Measurements from ENCODE around the gene ARID3B.
"Not testable (repeated sequence)": the region's sequence is repeated elsewhere in the genome, so short reads cannot be mapped to it uniquely, and the experiment has no call there.

The ARID3B gene

DNA sequence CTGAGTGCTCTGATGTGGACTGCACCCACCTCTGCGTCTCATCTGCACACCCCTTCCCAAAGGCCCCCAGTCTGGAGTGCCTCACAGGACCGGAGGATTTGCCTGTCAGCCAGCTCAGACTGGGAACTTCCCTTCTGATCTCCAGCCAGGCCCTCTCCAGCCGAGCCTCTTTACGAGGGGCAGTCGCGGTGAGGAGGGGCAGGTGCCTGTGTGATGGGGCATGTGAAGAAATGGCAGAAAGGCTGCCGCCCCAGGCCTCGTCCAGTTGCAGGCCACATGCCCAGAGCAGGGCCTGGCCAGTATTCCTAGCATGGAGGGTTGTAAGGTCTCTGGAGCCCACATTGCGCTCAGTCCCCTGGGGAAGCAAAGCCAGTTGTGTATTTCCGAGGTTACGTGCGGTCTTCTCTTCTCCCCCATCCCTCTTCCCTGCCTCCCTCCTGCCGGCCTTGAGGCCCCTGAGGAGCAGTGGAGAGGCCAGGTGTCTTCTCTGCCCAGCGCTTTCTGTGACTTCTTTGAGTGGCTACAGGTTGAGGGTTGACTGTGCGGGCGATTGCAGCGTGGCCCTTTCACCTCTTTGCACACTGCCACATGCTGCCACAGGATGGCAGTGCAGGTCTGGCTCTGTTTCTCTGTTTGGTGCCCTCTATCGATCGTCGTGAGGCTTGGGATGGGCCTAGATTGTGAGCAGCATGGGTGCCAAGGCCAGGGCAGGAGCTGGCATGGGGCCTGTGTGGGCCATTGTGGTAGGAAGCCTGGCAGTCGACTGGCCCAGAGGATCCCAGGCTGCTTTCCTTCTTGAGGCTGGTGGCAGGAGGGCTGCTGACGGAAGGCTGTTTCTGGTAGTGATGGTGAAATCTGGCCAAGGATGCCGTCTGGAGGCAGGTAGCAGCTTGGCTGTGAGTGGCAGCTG, 79.9 kb downstream of the ARID3B start:
- peak; percentile 70 for DNase-seq (ENCODE audit: low read depth)

DNA sequence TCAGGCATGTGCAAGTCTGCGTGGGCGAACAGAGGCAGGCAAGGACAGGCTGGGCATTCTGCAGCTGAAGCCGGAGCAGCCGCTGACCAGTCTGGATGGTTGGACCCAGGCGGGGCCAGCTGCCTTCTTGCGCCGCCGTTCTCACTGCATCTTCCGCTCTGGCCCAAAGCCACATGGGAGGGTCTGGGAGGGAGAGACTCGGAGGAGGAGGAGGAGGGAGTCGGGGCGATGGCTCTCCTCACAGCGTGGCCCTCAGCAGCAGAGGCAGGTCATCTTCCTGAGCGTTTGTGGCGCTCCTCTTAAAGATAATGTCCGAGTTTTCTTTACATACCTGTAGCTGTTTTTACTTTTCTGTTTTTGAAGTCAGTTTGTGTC, 80.5 kb downstream of the ARID3B start:
- no peak for DNase-seq (ENCODE audit: low read depth)

DNA sequence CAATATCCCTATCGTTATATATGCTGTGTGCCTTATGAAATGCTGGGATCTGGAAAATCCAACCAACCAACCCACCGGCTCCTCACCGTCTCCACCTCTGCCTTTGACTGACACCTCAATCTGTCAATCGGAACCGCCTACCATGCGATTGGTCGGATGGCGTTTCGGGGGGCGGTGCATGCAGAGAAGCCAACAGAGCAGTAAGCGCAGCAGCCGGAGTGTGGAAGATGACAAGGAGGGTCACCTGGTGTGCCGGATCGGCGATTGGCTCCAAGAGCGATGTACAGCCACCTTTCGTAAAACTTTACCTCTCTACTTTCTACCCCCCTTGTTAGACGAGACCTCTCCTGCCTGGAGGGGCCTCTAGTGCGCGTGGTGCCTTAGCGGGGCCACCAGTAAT, 80.9 kb downstream of the ARID3B start:
- no peak for DNase-seq (ENCODE audit: low read depth)

DNA sequence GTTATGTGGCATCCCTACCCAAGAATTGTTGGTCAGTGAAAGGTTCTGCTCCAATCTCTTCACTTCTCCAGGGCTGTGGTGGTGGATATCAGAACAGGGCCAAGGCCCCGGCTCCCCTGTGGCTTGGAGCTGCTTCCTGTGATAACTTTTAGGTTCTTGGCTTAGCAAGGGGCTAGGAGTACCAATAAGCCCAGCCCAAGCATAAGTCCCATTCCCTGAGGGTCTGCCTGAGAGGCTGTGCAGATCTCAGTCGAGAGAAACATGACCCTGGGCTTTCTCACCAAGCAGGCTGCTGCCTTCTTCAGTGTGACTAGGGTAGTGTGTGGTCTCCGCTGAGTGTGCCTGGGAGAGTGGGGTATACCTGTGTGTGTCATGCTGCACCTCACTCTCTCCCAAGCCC, 81.7 kb downstream of the ARID3B start:
- DNase-seq (ENCODE audit: low read depth), result no peak

DNA sequence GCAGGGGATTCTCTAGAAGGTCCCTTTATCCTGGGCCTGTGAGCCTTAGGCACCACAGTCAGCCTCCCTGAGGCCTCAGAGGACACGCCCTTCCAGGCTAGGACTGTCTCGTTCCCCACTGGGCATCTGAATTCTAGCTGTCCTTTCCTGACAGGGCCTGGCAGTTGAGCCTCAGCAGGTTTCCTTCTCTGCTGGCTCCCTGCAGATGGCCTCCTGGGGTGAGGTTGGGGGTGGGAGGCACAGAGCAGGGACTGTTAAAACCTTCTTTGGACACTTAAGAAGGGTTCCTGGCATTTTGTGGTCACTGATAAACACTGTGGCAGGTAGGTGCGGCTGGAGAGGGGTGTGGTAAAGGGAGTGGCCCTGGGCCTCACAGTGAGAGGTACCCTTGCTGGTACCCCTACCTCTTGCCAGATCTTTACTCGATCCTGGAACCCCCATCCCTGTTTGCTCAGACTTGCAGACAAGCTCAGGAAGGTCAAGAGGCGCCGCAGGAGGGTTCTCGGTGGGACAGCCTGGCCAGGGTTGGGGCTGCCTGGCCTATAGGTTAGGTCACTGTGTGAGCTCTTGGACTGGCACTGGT, 83.1 kb downstream of the ARID3B start:
- no peak for DNase-seq (ENCODE audit: low read depth)

DNA sequence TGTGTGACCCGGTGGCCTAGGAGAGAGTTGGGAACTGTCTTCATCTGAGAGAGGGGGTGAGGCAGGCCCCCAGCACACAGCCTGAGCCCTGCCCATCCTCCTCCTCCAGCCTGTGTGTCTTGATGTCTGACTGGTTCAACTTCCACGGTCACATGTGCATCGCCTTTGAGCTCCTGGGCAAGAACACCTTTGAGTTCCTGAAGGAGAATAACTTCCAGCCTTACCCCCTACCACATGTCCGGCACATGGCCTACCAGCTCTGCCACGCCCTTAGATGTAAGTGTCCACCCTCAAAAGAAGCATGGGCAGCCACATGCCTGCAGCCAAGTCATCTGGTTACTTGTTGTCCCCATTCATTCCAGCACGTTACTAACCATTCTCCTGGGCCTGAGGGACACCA, 84.7 kb downstream of the ARID3B start:
- no peak for DNase-seq (ENCODE audit: low read depth)

DNA sequence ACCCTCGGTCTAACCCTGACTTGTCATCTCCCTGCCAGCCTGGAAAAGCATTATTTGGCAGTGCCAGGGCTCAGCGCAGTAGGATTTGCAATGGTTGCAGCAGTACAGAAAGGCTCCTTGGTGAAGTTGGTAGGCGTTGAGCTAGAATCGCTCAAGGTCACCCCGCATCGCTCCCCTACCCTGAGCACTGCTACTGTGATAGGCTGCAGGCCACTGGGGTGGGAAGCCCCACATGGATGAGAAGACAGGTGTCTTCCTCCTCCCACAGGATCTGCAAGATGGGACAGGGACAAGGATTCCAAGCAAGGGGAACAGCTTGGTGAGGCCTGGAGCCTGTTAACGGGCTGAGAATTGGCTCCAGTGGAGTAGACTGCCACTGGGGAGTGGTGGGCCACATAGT, 85.3 kb downstream of the ARID3B start:
- DNase-seq (ENCODE audit: low read depth), result no peak

DNA sequence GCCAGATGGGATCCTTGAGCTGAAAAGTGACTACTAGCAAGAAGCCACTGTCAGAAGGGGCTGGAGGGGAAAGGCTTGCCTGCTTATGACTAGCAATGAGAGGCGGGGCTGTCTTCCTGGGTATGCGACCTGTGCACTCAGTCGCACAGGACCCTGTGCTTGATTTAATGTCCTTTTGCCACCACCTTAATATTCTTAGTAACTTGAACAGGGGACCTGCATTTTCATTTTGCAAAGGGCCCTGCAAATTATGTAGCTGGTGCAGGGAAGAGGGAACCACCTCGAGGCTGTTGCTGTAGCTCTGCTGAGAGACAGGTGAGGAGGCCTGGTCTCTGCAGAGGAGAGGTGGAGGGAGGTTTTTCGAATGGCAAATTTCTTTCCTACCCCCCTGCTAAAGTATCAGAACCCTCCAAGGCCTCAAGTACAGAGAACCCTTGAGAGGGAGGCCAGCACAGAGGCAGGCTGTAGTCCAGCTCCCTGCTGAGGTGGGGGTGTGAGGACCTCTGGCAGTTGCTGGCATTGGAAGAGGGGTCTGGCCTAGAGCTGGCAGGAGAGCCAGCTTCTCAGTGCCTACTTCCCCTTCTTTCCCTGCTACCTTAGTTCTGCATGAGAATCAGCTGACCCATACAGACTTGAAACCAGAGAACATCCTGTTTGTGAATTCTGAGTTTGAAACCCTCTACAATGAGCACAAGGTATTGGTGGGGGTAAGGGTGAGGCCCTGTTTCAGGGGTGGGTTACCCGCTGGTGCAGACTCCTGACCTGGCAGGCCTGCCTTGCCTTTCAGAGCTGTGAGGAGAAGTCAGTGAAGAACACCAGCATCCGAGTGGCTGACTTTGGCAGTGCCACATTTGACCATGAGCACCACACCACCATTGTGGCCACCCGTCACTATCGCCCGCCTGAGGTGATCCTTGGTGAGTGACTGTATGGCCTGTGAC, 86.0 kb downstream of the ARID3B start:
- no peak for DNase-seq (ENCODE audit: low read depth)

DNA sequence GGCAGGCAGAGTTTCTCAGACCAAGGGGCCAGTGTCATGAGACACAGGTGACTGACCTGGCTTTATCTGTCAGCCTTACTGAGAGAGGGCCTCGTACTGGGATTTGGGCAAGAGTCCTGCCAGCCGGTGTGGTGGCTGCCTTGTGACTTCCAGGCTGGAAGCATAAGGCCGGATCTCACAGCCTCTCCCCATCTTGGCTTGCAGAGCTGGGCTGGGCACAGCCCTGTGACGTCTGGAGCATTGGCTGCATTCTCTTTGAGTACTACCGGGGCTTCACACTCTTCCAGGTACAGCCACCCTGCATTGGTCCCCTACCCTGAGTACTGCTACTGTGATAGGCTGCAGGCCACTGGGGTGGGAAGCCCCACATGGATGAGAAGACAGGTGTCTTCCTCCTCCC, 86.7 kb downstream of the ARID3B start:
- DNase-seq (ENCODE audit: low read depth), result no peak

DNA sequence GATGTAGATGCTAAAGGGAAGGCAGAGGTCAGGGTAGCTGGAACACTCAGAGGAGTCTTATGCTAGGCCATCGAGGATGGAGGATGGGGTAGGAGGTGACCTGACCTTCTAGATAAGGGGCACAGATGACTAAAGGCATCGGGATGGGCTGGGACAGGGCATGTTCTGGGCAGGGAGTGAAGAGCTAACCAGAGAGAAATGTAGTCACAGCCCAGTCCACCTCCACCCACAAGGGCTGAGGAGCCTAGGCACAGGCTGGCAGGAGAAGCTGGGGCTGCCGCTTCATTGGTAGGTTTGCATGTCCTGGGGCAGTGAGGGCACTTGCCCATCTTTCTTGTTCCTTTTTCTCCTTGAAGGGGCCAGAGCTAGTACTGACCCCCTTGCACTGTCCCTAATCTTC, 87.2 kb downstream of the ARID3B start:
- no peak for DNase-seq (ENCODE audit: low read depth)

DNA sequence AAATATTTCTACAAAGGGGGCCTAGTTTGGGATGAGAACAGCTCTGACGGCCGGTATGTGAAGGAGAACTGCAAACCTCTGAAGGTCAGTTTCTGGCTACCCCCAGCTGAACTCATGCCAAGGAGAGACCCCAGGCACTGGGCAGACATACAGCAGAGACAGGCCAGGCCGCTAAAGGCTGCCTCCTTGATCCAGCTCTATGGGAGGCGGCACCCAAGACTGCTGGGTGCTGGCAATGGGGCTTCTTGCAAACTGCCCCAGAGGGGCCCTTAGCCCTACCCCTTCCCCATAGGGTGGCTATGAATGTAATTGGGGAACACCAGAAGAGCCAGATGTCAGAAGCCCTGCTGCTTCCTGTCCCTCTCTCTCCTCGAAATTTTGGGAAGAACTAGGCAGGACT, 87.9 kb downstream of the ARID3B start:
- no peak for DNase-seq (ENCODE audit: low read depth)

DNA sequence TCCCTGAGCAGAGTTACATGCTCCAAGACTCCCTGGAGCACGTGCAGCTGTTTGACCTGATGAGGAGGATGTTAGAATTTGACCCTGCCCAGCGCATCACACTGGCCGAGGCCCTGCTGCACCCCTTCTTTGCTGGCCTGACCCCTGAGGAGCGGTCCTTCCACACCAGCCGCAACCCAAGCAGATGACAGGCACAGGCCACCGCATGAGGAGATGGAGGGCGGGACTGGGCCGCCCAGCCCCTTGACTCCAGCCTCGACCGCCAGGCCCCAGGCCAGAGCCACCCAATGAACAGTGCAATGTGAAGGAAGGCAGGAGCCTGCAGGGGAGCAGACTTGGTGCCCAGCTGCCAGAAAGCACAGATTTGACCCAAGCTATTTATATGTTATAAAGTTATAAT, 88.7 kb downstream of the ARID3B start:
- DNase-seq (ENCODE audit: low read depth), result not testable (repeated sequence)

DNA sequence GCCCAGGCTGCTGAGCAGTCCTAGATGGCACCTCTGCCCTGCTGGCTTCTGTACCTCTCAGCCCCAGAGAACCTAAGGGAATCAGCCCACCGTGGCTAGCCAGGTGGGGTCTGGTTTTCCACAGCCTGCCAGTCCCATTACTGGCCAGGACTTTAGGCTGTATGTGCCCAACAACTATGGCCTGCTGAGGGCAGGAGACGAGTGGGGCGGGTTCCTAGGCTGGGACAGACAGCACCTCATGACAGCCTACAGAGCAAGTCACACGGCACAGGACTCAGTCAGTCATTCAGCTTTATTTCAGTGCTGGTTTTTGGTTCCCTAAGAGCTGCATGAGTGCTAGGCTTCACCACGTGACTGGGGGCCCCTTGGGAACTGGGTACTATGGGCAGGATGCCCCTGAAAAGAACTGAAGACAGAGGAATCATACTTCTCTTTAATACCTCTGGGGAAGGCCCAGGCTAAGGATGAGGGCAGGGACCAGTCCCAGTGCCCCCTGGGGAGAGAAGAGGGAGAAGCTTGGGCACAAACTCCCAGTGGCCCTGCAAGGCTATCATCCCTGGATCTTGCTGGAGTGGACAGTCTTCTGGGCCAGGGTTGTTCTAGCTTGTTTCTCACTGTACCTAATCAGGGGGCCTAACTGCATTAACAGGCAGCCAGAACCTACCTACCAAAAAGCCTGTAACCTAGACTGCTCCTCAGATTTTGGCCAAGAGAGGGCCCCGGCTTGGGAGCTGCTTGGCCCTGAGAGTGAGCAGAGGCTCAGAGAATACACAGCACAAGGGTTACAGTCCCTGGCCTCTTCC, 89.5 kb downstream of the ARID3B start:
- DNase-seq (ENCODE audit: low read depth), result no peak

DNA sequence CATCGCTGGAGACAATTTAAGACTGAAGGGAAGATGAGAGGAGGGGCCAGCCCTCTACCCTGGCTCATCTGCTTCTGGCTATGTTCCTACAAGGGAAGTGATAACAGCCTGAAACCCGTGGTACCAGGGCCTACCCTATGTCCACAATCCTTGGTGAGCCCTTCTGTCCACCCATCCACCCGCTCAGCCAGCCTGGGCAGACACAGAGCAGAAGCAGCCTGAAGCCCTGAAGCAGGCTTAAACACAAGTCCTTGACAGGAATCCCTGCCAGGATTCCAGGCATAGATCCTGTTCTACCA, 90.0 kb downstream of the ARID3B start:
- DNase-seq (ENCODE audit: low read depth), result no peak

DNA sequence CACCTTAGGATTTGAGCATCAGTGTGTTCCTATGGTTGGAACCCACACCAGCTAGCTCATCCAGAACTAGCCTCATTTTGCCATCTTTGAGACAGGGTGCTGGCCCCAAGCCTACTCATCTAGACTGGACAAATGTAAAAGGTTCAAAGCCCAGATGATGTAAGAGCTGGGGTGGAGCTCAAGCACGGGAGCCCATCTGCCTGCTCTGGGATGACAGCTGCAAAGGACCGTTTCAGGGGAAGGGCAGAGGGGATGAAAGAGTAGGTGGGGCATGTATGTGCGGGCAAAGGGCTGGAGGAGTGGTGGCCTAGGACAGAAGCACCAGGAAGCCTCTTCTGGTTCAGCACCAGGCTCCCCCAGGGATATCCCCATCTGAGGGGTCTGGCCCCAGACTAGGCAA, 90.4 kb downstream of the ARID3B start:
- no peak for DNase-seq (ENCODE audit: low read depth)

DNA sequence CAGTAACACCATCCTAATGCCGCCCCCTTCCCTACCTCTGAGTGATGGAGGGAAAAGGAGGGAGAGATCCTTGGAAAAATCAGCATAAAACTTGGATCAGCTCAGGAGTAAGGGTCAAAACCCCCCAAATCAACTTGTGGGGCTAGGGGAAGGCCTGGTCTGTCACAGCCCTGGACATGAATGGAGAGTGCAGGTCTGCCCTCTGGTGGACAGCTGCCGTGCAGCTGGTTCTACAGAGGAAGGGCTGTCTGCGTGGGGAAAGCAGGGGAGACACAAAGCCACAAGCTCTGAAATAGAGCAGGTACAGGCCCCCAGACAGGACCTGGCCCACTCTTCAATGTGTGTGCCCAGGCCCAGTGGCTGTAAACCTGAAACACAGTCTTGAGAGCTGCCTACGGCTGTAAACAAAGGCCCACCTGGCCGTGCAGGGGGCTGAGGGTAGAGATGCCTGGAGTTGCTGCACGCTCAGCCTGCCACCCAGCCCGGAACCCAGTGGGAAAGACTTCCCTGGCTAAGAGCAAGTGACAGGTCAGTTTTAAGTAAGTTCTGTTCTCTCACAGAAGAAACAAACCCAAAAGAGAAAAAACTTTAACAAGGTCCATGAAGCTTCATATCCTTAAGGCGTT, 91.0 kb downstream of the ARID3B start:
- DNase-seq (ENCODE audit: low read depth), result peak; percentile 55

DNA sequence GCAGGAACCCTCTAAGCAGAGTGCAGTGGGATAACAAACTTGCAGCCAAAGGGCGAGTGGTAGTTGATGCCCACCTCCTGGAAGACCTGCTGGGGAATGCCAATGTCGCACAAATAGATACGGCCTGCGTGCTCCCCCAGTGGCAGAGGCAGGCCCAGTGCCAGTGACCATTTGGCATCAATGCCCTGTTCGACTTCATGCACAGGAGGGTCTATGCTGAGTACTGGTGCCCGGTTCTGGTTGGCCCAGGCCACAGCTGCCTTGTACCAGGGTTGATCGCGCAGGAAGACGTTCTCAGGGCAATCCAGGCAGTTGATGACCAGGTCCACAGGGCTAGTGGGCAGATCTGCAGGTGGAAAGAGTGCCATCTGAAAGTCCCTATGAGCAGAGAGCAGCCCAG, 91.6 kb downstream of the ARID3B start:
- no peak for DNase-seq (ENCODE audit: low read depth)

DNA sequence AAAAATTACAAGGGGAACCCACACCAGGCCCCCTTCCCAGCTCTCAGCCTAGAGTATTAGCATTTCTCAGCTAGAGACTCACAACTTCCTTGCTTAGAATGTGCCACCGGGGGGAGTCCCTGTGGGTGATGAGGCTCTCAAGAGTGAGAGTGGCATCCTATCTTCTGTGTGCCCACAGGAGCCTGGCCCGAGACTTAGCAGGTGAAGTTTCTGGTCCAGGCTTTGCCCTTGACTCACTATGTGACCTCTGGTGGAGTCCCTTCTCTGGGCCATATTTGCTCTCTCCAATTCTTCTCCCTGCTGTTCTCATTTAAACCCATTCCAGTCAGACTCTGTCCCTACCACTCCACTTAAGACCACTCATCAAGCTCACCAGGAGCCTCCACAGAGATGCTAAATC, 92.8 kb downstream of the ARID3B start:
- DNase-seq (ENCODE audit: low read depth), result no peak

DNA sequence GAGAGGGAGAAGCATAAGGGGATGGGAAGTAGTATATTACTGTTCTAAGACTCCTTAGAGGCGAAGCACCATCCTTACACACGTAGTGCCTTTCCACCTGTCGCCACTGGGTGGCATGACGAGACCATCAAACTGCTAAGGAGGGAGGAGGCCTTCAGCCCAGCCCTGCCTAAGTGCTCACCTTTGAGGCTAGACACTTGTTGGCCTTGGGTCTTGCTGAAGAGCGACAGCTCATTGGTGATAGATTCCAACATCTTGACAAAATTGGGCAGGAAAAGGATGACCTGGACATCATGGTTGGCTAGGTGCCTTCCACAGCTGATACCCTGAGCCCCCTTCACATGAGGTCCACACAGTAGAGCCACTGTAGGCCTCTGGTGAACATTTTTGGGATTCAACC, 94.2 kb downstream of the ARID3B start:
- DNase-seq (ENCODE audit: low read depth), result peak; percentile 64

DNA sequence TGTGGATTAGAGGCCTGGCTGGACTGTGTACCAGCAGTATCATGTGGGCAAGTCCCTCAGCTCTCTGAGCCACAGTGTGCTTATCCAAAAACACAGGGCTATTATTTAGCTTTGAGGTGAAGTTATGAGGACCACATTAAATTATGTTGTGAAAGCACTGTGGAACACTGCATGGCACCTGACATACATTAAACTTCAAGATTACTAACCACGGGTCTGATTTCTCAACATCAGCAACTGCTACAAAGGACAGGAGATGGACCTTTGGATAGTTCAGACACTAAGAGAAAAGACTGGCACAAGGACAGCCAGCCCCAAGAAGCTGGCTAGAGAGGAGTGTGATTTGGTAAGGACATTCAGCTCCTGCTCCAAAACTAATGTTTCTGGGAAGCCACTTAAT, 96.0 kb downstream of the ARID3B start:
- no peak for DNase-seq (ENCODE audit: low read depth)

DNA sequence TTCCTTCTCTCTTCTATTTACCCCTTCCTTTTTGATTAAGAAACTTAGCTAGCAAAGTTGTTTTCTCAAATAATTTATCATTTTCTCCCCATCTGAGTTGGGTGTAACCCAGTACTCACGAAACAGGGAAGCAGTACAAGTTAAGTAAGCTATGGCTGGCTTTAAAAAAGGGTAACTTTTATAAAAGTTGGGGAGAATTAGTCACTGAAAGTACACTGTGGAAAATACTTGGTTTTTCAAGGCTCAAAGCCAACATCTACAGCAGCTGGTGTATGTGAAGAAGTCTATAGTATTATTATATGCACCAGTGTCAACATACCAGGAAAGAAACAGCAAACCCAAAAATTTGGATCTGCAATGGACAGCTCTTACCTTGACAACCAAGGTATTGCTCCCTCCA, 100.1 kb downstream of the ARID3B start:
- DNase-seq (ENCODE audit: low read depth), result no peak

DNA sequence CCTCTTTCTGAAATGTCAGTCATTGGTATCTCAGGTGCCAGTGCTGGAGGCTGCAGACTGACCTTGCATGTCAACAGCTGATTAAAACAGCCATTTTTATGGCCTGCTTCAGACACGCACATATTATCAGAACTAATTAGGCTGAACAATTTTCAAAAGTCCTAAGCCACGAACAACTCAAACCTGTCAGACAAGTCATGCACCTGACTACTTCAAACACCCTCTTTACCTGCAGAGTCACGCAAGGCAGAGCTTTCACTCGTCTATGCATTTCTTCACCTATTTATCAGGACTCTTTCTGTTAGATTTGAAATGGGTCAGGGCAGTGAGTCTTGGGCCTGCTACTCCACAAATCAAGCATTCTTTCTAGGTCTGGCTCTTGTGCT, 101.3 kb downstream of the ARID3B start:
- DNase-seq (ENCODE audit: low read depth), result no peak

All from activated T-cell treated with anti-CD3 and anti-CD28 coated beads for 48 hours (primary cell).